GM12801 (cell line): Measurements from ENCODE around the gene OGA.

Experiments used
- TF ChIP-seq, protein P1 (sequence below): IDR thresholded peaks from one replicate; pipeline ENCODE4 v1.5.1; 2011; ENCODE audit warnings: control low read depth; ENCODE audit not compliant: insufficient read length; ENCODE audit errors: extremely low read depth

The OGA gene

DNA sequence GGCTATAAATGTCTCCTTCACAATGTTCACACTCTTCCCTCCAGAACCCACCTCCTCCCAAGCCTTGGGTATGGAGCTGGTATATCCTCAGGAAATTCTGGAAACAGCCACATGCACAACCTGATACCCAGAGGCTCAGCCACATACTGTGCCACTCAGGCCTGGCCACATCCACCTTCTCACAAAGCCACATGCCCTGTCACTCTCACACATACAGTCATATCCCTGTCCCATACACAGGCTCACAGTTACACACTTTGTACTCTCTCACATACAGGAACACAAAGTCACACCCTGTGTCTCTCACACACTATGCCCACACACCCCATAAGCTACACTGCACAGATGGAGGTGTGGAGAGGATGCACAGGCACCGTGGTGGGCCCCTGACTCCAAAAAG is 15.2 kb upstream of the OGA start:
- TF ChIP-seq, protein P1, sequence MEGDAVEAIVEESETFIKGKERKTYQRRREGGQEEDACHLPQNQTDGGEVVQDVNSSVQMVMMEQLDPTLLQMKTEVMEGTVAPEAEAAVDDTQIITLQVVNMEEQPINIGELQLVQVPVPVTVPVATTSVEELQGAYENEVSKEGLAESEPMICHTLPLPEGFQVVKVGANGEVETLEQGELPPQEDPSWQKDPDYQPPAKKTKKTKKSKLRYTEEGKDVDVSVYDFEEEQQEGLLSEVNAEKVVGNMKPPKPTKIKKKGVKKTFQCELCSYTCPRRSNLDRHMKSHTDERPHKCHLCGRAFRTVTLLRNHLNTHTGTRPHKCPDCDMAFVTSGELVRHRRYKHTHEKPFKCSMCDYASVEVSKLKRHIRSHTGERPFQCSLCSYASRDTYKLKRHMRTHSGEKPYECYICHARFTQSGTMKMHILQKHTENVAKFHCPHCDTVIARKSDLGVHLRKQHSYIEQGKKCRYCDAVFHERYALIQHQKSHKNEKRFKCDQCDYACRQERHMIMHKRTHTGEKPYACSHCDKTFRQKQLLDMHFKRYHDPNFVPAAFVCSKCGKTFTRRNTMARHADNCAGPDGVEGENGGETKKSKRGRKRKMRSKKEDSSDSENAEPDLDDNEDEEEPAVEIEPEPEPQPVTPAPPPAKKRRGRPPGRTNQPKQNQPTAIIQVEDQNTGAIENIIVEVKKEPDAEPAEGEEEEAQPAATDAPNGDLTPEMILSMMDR, result no peak

DNA sequence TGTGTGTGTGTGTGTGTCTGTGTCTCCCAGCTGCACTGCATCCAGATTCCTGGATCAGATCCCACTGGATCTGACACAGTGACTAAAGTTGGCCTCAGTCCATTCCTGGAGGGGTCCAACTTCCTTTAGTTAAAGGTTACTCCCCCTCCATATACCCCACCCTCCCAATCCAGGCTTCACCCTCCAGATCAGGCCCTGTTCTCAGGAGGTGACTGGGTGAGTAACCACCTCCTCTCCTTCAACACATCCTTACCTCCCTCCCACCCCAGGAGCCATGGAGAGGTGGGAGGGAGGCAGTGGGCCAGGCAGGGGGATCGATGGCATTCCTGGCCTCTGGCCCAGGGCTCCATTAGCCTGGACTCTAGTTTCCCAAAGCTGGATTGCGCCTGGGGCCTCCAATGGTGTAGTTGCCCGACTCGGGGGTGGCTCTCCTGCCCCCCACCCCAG is 14.1 kb upstream of the OGA start:
- TF ChIP-seq, protein P1, result no peak

DNA sequence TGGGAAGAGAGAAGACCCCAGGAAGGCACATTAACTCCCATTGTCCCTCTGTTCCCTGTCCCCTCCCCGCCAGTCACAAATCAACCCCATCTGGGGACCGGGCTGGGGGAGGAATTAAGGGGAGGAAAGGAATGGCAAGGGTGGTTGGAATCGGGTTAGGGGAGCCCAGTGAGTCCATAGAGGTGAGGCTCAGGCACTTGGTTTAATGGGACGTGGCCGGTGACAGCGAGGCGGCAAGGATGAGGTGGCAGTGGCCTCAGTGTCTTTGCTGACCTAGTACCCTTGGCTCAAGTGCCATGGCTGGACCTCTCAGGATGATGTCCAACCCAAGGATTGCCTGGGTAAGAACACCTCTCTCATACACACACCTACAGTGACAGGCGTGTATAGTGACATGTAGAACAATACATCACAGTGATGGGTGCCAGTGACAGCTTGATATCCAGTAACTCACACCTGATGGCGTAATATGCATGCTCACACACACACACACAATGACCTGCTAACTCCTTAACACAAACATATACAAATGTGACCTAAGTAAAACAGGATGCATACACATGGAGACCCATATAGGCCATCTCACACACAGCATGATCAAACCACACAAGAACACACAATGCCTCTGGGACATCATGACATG is 13.0 kb upstream of the OGA start:
- TF ChIP-seq, protein P1, result no peak

DNA sequence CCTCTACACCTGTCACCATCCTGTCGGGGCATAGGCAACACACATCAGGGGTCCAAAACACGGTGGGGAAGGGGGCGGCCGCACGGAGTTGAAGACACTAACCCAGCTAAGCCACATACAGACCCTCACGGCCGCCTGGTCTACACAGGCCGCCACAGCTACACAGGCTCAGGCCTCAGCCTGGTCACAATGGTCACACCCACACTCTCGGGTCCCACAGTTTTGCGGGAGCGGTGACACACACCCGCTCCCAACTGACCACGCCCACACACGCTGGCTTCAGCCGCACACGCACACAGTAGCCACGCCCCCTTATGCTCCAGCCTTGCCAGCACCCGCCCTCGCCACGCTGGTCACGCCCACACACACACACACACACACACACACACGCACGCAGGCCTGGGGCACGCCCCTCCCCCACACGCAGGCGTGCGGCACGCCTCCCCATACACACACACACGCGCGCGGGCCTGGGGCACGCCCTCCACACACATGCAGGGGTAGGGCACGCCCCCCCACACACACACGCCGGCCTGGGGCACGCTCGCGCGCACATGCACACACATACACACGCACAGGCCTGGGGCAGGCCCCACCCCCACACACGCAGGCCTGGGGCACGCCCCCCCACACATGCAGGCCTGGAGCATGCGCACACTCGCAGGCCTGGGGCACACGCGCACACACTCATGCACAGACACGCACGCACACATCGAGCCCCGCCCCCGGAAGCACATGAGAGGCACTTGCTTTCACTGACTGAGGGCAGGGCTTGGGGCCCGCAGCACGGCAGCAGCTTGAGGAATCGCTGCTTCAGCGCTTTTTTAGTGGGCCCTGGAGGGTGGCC is 12.3 kb upstream of the OGA start:
- TF ChIP-seq, protein P1, result no peak

DNA sequence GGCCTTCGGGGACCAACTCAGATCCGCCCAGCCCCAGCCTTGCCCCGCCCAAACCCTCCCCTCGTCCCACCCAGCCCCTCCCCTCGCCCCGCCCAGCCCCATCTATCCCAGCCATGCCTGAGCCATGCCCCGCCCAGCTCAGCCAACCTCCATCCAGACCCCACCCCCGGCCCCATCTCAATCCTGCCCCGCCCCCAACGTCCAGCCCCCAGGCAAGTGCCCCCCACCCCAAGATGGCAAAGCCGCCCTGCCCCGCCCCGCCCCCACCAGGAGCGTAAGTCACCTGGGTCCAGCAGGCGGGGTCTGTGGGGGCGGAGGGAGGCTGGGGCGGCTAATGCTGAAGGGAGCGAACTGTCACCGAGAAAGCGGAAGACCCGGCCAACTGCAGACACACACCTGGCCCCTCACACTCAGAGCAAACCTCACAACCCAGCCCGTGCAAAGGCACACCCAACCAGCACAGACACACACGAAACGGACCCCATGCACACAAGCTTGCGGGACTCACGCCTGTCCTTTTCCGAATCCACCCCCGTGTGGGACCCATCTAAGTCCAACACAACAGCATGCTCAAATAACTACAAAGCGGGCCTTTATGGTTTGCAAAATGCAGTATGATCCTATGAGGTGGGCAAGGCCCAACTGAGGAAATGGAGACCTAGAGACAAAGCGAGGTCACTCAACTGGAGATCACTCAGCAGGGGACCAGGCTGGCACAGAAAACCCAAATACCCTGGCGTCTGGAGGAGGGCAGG is 11.5 kb upstream of the OGA start:
- TF ChIP-seq, protein P1, result no peak

DNA sequence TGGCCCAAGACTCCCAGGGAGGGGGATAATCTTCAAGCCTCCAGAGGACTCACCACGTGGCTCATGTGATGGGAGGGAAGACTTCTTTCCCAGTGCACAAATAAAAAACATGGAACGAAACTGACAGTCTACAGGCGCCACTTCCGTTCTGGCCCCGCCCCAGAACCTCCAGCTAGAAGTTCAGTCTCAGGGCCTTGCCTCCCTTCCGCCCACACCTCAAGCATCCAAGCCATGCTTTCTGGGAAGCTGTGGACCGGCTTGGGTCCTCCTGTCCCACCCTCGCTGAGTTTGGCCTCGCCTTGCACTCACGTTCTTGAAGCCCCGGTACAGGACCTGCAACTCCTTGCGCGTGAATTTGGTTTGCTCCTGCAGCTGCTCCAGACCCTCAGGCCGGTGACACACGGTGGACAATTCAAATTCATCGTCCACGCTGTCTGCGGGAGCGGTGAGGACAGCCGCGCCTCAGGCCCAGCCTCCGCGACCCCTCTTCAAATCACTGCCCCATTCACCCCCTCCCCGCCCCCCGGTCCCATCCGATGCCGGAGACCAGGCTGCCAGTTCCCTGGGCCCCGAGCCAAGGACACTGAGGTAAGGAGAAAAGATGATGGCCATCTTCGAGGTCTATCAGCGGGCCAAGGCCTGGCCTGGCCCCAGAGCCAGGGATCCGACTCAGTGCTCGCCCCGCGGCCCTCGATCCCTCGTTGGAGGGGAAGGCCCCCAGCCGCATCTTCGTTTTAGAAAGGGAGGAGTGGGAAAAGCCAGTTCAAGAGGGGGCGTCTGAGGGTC is 10.7 kb upstream of the OGA start:
- TF ChIP-seq, protein P1, result no peak
